GM10266 (cell line): ENCODE data around the gene NOXO1.

Experiments used
- DNase-seq: peaks from one replicate; pipeline ENCODE4 v3.0.0; 2012; ENCODE audit errors: extremely low spot score
- CTCF ChIP-seq: IDR thresholded peaks from 2 replicates; pipeline ENCODE4 v1.5.1; 2012; ENCODE audit warnings: mild to moderate bottlenecking, low read depth; ENCODE audit not compliant: control insufficient read depth, insufficient read depth; ENCODE audit errors: missing control alignments

Gene NOXO1

GRCh38 chr16:2001035-2001434, 19.8 kb upstream of the NOXO1 start:
- DNase-seq = no peak
- no peak for TF ChIP-seq CTCF

GRCh38 chr16:1999866-2000514, 18.7 kb upstream of the NOXO1 start:
- no peak for TF ChIP-seq CTCF
- no peak for DNase-seq

- TF ChIP-seq CTCF = no peak
- no peak for DNase-seq
Measured at GRCh38 chr16:1998852-1999801, 17.9 kb upstream of the NOXO1 start.

- no peak for DNase-seq
Measured at GRCh38 chr16:1998360-1998835, 17.1 kb upstream of the NOXO1 start.

GRCh38 chr16:1997494-1998359, 16.5 kb upstream of the NOXO1 start:
- DNase-seq = no peak
- TF ChIP-seq CTCF = no peak

More at GRCh38 chr16:1998360-1998835, 17.1 kb upstream of the NOXO1 start:
- TF ChIP-seq CTCF = no peak

- no peak for DNase-seq
- no peak for TF ChIP-seq CTCF
Measured at GRCh38 chr16:1993731-1994131, 12.5 kb upstream of the NOXO1 start.
